NAMALWA (cell line): ENCODE results near the gene PAK4.
"Not testable (repeated sequence)": the region's sequence is repeated elsewhere in the genome, so short reads cannot be mapped to it uniquely, and the experiment has no call there.

Experiments
- DNase-seq: peaks from one replicate; pipeline ENCODE4 v3.0.0-alpha.2; 2015; ENCODE audit warnings: low spot score

The PAK4 gene

DNA sequence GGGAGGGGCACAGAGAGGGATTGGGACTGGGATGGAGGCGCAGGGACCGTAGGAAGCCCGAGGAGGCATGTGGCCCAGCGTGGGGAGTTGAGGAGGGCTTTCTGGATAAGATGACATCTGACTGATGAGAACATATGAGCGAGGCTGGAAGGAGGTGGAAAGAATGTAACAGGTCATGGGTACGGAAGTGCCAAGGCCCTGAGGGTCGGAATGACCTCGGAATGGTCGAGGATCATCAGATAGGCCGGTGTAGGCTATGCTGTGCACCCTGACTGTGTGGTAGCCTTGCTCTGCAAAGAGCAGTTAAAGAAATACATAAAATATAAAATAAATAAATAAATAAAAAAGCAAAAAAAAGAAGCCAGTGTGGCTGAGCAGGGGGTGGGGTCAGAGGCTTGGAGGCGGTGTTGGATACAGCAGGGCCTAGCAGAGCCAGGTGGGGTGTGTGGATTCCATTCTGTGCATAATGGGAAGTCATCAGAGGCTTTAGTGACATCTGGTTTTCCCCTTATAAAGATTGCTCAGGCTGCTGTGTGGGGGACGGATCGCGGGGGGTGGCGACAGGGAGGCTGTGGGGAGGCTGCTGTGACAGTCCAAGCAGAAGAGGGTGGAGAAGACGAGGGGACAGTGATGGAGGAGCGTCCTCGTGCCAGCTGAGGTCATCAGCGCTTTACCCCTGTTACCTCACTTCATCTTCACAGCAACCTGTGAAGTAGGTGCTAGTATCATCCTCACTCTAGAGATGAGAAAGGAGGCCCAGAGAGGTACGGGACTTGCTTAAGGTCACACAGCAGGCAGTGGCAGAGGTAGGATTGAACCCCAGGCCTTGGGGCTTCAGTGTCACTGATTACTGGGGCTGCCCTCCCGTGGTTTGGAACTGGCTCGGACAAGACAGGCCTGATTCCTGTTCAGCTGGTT is 5.0 kb downstream of the PAK4 start:
- no peak for DNase-seq

DNA sequence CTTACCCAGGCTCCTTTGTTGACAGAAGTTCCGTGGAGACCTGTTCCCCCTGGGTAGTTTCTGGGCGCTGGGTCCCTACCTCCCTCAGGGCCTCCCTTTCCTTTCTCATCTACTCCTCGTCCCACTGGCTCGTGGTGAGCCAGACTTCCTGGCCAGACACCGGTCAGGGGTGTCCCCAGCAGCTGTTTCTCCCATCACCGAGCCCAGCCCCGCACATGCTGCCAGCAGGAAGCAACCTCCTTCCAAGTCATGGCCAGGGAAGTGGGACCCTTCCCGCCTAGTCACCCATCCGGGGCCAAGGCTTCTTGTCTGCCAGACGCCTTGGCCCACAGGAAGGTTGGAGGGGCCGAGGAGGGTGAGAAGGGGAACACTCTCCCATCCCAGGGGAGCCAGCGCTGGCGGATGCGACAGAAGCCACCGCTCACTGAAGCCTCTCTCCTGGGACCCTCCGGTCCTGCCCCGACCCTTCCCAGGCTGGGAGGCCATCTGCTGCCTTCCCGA is 5.7 kb downstream of the PAK4 start:
- no peak for DNase-seq

DNA sequence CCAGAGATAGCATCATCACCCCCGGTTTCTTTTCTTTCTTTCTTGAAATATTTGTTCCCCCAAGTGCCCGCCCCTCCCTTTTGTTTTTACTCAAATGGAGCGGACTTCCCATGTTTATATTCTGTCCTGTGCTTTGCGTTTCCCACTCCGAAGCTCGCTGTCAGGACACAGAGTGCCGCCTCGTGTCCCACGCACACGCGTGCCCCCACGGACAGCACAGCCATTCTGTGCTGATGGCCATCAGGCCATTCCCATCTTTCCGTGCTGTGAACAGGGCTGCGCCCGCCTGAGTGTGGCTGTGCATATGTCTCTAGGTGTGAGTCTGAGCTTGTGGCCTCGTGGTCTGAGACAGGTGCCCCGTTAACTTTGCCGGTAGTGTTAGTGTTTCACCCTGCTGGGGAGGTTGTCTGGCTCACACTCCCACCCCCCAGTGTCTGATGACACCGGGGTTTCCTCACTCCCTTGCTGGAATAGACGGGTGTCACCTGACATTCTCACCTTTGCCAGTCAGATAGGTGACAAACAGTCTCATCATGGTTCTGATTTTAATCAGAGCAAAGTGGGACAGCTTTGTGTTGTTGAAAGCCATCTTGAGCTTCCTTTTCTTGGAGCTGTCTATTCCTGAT is 6.9 kb downstream of the PAK4 start:
- DNase-seq, result no peak

DNA sequence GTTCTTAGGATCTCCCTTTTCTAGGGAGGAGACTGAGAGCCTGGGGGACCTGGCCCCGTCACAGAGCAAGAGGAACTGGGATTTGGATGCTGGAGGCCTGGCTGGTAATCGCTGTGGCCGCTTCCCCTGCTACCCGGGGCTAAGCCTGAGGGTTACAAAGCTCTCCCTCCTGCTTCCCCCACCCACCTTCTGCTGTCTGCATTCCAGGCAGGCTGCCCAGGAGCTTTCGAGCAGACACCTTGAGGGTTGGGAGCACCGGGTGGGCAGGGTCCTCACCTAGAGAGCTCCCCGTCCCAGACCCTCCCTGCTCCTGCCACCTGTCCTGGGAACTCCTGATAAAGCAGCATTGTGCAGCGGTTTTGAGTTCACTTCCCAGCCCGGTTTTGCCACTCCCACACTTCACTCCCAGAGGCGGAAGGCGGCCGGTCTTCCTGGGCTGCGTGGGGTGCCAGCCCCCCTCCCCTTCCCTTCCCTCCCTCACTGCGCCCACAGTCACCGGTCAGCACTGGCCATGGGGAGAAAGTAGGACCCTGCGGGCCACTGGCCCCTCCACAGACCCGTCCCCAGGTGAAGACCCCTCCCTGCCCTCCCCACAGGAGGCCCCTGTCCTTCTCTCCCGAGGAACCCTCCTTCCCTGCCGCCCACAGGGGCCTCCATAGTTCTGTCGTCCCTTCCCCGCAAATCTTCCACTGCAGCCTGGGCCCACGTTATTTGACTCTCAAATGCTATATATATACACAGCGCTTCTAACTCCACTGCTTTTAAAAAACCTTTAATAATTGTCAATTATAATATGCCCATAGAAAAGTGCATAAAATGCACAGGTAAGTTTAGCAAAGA is 8.1 kb downstream of the PAK4 start:
- no peak for DNase-seq

DNA sequence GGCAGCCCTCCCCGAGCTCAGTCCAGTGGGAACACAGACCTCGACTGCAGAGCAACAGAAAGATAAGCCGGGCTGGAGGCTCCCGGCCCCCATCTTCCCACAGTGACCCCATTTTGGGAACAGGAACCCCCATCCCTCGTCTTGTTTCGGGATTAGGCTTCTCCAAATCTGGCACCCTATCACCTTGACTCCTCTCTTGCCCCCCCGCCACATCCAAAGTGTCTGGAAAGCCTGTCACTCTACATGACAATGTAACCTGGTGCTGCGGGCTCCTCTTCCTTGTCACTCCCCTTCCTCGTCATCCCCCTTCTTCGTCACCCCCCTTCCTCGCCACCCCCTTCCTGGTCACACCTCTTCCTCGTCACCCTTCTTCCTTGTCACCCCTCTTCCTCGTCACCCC is 10.1 kb downstream of the PAK4 start:
- DNase-seq, result no peak

DNA sequence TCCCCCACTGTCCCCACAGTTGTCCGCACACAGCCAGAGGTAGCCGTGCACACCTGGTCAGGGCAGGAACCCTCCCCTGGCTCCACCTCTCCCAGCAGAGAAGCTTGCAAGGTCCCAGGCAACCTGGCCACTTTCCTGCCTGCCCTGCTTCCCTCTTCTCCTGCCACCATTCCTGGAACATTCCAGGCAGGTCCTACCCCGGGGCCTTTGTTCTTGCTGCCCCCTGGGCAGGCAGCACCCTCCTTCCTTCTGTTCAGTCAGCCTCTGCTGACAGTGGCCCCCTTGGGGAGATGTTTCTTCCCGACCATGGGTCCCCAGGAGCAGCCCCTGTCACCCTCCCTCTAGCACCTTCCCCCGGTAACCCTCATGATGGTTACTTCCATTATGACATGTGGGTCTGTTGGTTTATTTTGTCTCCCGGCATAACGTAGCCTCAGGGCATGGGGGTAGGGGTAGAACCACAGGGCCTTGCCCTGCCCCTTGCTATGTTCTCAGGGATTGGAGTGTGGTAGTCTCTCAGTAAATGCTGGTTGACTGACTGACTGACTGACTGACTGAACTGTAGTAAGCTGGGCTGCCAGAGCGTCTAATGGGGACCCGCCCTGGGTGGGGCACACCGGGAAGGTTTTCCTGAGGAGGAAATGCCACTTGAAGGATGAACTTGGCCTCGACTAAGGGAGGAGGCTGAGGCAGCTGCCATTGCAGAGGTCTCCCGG is 10.8 kb downstream of the PAK4 start:
- no peak for DNase-seq

DNA sequence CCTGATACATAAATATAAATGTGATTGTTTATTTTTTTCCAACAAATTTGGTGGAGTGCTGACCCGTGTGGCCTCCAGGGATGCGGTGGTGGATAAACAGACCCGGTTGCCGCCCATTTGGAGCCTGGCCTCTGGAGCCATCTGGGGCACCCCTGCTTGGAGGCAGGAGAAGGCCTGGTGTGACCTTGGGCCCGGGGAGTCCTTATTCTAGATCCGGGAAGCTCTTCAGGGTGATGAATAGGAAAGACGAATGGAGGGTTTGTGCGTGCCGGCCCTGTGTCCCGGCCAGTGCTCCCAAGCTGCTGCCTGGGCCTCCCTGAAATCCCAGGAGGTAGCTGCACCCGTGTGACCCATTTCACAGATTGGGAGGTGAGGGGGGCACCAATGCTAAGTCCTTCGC is 11.5 kb downstream of the PAK4 start:
- DNase-seq, result no peak

DNA sequence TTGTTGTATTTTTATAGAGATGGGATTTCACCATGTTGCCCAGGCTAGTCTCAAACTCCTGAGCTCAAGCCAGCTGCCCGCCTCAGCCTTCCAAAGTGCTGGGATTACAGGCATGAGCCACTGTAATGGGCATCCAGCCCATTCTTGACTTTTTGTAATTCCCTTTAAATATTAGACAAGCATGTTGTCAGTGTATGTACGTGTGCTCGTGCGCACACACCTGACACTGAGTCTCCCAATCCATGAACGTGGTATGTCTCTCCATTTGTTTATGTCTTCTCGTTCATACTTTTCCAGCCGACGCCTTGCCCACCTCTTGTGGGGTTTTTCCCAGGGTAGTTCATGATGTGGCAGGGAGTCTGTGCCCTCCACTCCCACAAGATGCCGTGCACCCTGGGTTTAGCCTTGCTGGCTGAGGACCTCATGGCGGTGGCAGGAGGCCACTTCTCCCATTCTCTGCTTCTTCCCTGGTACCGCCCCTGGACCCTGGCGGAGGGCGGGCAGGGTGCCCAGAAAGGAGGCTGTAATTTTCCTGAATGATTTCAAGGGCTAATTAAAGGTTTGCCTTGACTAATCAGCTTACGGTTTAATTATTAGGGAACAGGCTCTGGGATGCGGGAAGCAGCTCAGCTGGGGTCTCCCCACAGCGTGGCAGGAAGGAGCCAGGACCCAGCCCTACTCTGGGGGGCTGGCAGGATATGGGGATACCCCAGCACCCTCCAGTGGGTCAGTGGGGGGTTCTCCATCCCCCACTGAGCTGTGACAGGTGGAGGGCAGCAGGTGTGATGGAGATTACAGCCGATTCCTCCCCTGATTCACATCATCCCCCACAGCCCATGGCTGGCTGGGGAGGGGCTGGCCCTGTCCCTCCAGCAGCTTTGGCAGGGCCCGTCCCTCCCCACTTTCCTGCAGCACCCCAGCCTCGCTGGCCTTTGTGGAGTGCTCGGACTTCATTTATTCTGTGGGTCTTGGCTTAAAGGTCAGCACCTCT is 12.9 kb downstream of the PAK4 start:
- DNase-seq, result no peak

DNA sequence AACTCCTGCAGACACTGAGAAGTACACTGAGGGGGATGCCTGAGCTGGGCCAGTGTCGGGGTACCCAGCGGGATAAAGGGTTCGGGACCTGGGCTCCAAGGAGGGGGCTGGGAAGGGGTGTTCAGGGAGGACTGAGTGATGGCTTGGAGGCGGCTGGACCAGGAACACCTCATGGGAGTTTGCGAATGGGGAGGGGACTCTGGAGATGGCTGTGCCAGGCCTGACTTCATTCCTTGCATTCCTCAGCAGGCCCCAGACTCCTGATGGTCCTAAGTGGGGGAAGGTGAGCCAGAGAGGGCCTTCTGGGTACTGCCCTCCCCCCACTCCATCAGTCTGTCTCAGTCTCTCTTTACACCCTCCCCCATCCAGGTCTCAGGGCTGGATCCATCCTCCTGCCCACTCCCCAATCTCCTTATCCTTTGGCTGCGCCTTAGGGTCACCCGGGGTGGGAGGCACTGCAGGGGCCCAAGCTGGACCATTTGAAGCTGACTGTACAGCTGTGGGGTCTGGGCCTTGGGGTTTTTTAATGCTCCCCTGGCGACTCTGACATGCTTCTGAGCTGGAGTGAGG is 13.8 kb downstream of the PAK4 start:
- no peak for DNase-seq

DNA sequence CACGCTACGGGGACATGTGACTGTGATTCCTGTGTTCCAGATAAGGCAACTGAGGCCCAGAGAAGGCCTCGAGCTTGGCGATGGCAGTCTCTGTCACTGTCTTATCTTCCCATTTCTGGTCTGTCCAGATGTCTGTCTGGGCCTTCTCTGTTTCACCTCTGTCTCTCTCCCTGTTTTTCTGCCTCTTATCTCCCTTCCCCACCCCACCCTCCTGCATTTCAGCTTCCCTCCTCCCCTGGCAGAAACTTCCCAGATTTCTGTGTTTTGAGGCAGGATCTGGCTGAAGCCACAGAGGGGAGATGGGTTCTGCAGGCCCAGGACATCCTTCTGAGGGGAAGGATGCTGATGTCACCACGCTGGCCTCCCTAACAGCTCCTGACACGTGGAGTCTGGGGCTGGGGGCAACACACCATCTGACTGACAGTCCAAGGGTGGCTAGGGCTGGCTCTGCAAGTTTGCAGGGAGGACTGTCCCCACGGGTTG is 14.4 kb downstream of the PAK4 start:
- DNase-seq, result no peak

DNA sequence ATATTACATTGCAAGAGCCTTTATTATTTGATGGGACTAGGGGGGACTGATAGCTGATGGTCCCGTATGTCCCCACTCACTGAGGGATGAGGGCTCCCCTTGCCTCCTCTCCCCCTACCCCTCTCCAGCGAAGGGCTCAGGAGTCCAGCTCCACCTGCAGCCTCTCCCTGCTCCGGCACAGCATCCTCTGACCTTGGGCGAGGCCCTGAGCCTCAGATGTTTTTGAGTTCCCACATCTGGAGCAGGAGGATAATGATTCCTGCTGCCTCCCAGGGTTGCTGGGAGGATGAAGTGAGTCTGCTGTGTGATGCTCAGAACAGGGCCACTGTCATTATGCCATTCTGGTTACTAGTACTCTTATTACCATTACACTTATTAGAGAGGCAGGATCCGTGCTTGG is 15.0 kb downstream of the PAK4 start:
- DNase-seq, result no peak

DNA sequence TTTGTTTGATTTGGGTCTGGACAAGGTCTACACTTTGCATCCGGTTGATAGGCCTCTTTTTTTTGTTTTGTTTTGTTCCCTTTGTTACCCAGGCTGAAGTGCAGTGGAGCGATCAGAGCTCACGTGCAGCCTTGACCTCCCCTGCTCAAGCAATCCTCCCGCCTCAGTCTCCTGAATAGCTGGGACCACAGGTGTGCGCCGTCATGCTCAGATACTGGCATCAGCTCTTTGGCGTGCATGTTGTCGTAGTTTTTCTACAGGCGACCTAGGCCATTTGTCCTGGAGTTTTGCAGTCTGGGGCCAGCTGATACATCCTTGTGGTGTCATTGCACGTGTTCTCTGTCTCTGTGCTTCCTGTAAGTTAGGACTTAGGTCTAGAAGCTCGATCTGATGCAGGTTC is 16.3 kb downstream of the PAK4 start:
- no peak for DNase-seq

DNA sequence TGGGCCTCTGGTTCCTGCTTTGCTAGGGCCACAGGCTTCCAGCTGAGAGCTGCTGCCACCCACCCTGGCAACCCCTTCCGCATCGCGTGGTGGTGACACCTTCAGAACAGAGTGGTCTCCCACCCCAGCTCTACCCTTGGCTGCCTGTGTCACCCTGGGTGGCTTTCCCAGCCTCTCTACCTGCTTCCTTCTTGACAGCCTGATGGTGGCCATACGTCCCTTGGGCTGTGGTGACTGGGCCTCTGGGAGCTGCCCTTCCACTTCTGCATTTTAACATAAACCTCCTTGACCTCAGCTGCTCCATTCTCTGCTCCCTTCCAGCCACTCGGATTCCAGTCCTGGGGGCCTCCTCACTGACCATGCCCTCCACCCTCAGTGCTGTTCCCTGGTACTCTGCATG is 17.0 kb downstream of the PAK4 start:
- DNase-seq, result no peak

DNA sequence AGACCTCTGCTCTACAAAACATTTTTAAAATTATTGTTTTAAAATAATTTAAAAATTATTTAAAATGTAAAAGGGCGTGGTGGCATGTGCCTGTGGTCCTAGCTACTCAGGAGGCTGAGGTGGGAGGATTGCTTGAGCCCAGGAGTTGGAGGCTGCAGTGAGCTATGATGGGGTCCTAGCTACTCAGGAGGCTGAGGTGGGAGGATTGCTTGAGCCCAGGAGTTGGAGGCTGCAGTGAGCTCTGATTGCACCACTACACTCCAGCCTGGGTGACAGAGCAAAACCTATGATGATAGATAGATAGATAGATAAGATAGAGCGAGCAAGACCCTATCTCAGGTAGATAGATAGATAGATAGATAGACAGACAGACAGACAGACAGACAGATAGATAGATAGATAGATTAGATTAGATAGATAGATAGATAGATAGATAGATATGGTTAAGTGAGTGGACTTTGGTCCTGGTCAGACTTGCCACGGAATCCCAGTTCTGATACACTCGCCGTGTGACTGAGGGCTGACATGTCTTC is 18.2 kb downstream of the PAK4 start:
- DNase-seq, result not testable (repeated sequence)

DNA sequence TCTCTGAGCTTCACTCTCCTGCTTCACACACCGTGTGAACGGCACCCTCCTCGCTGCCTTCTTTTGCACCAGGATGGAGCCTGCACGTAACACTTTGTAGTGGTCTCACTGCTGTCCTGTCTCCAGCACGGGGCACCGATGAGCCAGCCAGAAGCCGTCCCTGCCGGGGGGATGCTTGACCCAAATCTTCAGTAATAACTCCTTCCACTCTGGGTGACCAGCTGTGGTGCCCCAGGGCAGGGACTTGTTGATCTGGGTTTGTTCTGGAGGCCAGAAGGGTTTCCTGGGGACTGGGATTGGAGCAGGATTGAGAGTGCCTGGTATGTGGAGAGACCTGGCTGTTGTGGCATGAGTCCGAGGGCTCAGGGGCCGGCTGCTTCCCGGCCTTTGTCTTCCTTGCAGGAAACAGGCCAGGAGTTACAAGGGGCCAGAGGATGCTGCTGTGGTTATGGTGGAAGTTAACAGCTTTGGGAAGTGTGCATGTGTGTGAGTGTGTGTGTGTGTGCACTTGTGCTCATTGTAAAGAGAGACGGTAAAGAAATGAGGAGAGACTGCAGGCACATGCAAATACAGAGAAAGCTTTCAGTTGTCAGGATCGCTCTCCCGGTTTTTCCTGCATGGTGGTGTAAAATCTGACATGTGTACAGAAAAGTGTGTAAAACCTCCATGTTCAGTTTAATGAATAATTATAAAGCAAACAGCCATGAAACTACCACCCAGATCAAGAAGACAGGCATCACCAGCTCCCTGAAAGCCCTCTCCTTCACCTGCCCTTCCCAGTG is 18.9 kb downstream of the PAK4 start:
- DNase-seq, result no peak

DNA sequence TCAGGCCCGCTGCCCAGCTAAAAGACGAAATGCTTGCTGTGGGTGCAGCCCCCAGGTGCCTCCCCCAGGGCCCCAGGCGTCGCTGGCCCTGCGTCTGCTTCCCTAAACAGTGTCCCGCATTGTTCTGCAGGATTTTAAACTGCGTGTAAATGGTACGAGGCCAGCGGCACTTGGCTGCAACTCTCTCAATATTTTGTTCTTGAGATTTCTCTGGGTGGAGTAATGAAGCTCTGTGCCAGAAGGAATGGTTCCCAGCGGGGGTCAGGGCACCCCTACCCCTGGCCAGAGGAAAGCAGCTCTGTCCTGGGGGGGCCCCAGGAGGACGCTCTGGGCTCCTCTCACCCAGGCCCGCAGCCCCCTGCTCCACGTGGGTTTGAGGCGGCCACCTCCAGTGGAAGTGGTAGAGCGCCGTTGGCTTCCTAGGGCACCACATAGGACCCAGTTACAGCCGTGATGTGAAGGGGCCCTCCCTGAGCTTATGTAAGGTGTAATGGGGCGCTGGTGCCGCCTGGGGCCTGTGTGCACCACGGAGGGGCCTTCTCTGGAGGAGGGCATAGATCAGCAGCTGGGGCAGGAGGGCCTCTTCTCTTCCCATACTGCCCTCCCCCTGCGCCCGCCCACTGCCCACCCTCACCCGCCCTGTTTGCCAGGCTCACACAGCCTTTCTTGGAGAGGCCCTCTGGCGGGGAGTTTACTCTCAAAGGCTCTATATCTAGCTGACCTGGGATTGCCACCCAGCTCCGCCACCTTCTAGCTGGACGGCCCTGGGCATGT is 19.8 kb downstream of the PAK4 start:
- no peak for DNase-seq

DNA sequence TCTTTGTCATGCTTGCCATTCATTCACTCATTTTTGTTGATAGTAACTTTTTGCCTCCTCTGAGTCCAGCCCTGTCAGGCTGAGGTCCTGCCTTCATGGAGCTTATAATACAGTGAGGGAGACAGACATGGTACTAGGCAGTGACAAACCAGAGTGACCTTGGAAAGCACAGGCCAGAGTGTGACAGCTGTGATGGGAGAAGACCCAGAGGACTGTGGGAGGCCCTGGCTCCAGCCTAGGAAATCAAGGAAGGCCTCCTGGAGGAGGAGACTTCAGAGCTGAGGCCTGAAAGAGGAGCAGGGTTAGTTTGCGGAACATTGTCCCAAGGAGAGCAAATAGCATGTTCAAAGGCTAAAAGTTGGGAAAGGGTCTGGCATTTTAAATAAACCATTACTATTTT is 20.5 kb downstream of the PAK4 start:
- no peak for DNase-seq
